KOPT-K1 (cell line): ENCODE measurements around the gene PGA4.
"Not testable (repeated sequence)": the region's sequence is repeated elsewhere in the genome, so short reads cannot be mapped to it uniquely, and the experiment has no call there.

Experiments
- H3K27ac ChIP-seq: fragments of 200-600 bp; sonication (generic); 2 replicates; pipeline ENCODE4 v1.5.1; 2016; ENCODE audit warnings: antibody characterized with exemption, mild to moderate bottlenecking, low read depth, low read length; ENCODE audit not compliant: poor library complexity, severe bottlenecking
- H3K36me3 ChIP-seq: fragments of 200-600 bp; sonication (generic); 2 replicates; pipeline ENCODE4 v1.5.1; 2017; ENCODE audit warnings: antibody characterized with exemption, mild to moderate bottlenecking, low read length, moderate library complexity; ENCODE audit not compliant: insufficient read depth
- H3K9me3 ChIP-seq: fragments of 200-600 bp; sonication (generic); 2 replicates; pipeline ENCODE4 v1.5.1; 2017; ENCODE audit warnings: antibody characterized with exemption, low read length, mild to moderate bottlenecking; ENCODE audit not compliant: insufficient read depth, poor library complexity, severe bottlenecking

Gene PGA4

DNA sequence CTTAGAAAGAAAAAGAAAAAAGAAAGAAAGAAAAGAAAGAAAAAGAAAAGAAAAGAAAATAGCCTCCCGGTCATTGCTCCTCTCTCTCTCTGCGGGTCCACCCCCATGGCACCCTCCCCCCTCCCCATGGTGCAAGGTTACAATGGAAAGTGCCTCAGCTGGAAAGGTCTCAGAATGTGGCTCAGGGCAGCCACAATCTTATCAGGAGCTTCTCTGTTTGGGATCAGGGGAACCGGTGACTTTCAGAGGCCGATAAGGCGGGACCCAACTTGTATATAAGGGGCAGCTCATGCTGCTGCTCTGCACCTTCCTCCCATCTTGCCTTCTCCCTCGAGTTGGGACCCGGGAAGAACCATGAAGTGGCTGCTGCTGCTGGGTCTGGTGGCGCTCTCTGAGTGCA lies at the start of gene PGA4:
PGA4 (plus strand) TSS at position 301 of the 400 bp plus-strand sequence; CDS start at position 355, 54 bp downstream.
- not testable (repeated sequence) for H3K36me3 ChIP-seq, H3K9me3 ChIP-seq, H3K27ac ChIP-seq

DNA sequence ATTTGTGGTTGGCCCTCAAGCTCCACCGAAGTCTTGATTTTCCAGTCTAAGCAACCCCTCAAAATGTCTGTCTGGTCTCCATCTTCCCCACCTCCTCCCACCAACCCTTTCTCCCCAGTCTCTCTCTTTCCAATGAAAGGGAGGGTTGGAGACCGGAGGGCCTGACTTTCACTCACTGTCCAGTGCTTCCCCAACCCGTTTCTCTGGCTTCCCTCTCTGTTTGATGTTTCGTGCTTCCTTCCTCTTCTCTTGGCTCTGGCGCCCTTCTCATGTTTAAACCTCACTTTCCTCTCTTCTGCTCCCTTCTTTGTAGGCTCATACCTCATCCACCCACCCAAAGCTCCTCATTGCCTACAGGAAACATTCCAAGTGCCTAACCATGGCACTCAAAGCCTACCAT lies 49.8 kb upstream of the PGA4 start:
- Histone ChIP-seq H3K36me3 (no peaks in the 10 kb centered on the region), H3K9me3 (no peaks in the 10 kb centered on the region), H3K27ac (no peak overlapping the region)

DNA sequence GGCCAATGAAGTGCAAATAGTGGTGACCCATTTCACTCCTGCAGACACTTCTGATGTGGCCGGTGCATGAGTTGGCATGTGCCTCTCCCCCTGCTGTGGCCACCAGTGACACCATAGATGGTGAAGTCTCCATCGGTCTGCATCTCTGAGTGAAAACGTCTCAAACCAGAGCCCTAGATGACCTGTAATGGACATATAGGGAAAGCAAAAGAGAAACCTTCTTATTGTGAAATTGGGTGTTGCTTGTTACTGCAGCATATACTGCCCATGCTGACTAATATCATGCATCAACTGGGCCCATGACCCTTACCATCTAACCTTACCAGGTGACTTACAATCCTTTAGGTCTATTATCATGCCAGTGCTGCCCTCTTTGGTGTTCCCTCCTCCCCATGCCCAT lies 49.3 kb upstream of the PGA4 start:
- no peaks in the 10 kb centered on the region for H3K9me3 ChIP-seq
- H3K27ac ChIP-seq = no peak overlapping the region
- H3K36me3 ChIP-seq = no peaks in the 10 kb centered on the region

DNA sequence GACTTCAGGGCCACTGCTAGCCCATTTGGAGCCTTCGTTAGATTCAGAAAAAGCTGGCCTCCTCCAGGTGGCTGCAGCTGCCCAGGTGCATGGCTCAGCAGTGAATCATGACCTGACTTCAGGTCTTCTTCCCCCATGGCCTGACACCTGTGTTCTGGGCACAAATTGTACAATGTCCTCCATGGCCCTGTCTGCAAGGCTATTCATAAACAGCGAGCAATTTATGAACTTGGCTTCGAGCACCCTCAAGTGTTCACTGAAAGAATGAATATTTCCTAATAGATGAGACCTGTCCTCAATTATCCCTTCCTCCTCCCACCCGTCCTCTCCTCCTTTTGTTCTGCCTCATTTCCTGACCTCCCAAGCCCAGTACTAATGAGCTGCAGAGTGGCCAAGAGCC lies 48.7 kb upstream of the PGA4 start:
- Histone ChIP-seq H3K36me3 (no peaks in the 10 kb centered on the region), H3K9me3 (no peaks in the 10 kb centered on the region), H3K27ac (no peak overlapping the region)

DNA sequence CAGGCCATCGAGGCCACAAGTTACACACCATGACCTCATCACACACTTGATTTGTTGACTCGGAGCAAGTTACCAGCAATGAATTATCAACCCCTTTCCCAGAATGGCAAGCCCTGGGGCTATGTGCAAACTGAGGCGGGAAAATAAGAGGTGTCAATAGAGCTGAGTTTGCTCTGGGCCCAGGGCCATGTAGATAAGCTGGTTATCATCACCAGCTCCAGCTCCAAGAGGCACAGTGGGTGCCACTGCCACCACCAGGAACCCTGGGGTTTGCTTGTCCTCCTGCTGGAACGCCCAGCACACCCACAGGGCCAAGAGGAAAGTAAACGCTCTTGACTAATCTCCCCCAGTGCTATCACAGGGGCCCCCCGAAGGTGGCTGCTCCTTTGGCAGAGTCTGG lies 47.9 kb upstream of the PGA4 start:
- H3K9me3 ChIP-seq = no peaks in the 10 kb centered on the region
- no peaks in the 10 kb centered on the region for H3K36me3 ChIP-seq
- no peak overlapping the region for H3K27ac ChIP-seq

DNA sequence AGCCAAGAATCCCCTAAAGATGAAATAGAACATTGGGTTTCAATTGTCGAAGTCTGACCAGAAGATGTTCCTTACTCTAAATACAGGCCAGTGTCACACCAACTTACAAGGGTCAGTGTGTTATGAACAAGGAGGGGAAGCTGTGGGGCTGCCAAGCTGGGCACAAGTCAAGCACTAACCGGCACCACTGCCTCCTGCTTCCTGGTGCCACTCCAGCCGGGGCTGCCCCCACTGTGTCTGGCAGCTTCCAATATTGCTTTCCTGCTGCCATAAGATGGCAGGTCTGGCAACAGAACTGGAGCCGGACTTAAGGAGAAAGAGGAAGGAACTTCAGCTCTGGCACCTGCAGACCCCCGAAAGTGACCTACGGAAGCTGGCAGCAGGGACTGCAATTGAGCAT lies 47.2 kb upstream of the PGA4 start:
- no peaks in the 10 kb centered on the region for H3K36me3 ChIP-seq
- H3K27ac ChIP-seq = no peak overlapping the region
- H3K9me3 ChIP-seq = no peaks in the 10 kb centered on the region

DNA sequence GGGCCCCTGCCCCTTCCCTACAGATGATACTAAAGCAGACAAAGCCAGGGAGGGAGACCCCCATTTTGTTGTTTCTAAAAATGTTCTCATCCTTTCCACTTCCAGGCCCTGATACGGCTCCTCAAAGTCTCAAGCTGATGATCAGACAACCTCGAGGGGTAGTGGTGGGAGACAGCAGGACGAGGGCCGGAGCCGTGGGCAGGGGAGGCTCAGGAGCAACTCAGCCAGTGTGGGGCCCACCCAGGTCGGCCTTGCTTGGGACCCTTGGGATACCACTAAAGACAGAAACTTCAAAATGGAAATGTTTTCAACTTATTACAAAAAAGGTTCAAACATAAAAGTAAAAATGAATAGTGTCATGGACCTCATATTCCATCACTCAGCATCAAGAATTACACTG lies 45.7 kb upstream of the PGA4 start:
- H3K27ac ChIP-seq = no peak overlapping the region
- H3K36me3 ChIP-seq = no peaks in the 10 kb centered on the region
- no peaks in the 10 kb centered on the region for H3K9me3 ChIP-seq

DNA sequence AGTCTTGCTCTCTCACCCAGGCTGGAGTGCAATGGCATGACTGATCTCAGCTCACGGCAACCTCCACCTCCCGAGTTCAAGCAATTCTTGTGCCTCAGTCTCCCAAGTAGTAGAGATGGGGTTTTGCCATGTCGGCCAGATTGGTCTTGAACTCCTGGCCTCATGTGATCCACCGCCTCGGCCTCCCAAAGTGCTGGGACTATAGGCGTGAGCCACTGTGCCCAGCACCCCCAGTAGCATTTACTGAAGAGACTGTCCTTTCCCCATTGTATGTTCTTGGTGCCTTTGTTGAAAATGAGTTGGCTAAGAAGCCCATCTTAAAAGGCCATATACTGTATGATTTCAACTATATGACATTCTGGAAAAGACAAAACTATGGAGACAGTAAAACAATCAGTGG lies 41.9 kb upstream of the PGA4 start:
- H3K36me3 ChIP-seq, H3K27ac ChIP-seq, H3K9me3 ChIP-seq: not testable (repeated sequence)

DNA sequence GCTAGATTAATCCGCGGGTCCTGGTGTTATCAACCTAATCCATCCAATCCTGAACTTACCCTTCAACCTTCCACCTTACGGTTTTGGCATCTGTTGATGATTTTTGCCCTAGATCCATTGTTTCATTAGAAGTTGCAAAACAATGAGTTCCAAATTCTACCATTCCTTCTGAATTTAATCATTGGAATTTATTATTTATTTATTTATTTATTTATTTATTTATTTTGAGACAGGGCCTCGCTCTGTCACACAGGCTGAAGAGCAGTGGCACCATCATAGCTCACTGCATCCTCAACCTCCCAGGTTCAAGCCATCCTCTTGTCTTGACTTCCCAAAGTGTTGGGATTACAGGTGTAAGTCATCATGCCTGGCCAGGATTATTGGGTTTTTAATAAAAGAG lies 40.7 kb upstream of the PGA4 start:
- Histone ChIP-seq H3K36me3 (no peaks in the 10 kb centered on the region), H3K27ac (no peak overlapping the region), H3K9me3 (no peaks in the 10 kb centered on the region)

DNA sequence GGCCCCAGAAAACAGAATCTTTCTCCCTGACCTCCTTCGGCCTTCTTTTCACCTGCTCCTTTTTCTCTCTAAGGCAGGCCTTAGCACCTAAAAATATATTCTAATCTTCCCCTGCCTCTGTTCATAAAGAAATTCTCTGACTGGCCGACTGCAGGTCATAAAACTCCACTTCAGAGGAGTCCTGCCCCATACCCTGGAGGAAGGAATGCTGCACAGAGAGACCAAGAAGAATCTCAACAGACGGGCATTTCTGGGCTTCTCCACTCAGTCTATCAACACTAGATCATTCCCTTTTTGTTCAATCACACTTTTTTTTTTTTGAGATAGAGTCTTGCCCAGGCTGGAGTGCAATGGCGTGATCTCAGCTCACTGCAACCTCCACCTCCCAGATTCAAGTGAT lies 38.5 kb upstream of the PGA4 start:
- no peak overlapping the region for H3K27ac ChIP-seq
- no peaks in the 10 kb centered on the region for H3K9me3 ChIP-seq
- H3K36me3 ChIP-seq = no peaks in the 10 kb centered on the region

DNA sequence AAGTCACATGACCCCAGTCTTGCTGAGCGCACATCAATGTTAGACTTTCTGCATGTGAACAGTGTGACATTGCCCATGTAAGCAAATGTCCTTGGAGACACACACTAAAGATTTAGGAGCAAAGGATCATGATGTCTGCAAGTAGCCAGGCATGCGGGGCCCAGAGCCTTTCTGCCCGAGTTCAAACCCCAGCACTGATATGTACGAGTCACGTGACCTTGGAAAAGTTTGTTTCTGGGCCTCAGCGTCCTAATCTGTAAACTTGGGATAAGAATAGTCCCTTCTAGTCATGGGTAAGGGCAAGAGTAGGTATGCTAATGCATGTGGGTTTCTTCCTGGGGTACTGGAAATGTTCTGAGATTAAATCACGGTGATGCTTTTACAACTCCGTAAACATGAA lies 35.6 kb upstream of the PGA4 start:
- no peak overlapping the region for H3K27ac ChIP-seq
- H3K36me3 ChIP-seq = no peaks in the 10 kb centered on the region
- H3K9me3 ChIP-seq = no peaks in the 10 kb centered on the region

DNA sequence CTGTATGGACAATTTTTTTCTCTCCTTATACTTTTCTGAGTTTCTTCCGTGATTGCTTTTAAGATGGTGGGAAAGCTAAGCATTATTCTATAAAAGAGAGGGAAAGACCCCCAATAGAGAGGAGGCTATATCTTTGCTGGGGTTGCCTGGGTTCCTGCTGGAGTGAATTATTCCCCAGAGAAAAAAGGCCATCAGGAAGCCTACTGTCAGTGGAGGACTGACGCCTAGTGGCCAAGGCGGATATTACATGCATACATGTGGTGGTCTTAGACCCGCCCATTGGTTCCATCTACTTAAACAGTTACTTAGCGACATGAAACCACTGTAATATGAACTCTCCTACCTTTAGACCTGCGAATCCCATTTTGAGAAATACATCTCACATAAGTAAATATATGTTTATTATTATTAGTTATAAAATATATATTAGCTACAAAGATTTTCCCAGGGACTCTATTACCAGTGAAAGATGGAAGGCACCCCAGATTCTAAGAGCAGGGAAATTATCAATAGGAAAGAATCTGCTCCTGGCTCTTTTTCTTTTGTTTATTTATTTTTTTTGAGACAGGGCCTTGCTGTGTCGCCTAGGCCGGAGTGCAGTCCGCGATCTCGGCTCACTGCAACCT lies 34.5 kb upstream of the PGA4 start:
- H3K27ac ChIP-seq = no peak overlapping the region
- no peaks in the 10 kb centered on the region for H3K9me3 ChIP-seq
- H3K36me3 ChIP-seq = no peaks in the 10 kb centered on the region

DNA sequence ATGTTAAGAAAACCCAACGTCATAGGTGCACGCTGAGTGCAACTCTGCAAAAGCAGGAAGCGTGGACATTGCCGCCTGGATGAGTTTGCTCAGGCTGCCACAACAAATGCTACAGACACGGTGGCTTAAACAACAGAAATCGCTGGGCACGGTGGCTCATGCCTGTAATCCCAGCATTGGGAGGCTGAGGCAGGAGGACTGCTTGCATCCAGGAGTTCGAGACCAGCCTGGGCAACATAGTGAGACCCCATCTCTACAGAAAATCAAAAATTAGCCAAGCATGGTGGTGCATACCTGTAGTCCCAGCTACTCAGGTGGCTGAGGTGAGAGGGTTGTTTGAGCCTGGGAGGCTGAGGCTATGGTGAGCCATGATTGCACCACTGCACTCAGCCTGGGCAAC lies 32.2 kb upstream of the PGA4 start:
- no peak overlapping the region for H3K27ac ChIP-seq
- no peaks in the 10 kb centered on the region for H3K9me3 ChIP-seq
- H3K36me3 ChIP-seq = no peaks in the 10 kb centered on the region

DNA sequence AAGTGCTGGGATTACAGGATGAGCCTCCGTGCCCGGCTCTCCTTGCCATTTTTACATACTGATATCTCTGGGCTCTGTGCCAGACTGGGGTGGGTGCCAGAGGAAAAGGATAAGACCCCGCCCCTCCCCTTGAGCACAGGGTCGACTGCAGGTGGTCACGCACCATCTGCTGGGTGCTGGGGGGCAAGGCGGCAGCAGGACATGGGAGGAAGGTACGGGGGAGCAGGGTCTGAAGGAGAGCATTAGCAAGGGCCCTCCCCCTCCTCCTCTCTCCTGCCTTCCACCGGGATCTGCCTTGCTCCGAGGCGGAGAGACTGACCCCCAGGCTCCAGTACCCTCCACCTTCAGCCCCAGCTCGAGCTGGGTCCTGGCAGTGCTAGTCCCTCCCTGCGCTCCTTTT lies 28.6 kb upstream of the PGA4 start:
- Histone ChIP-seq H3K27ac (no peak overlapping the region), H3K36me3 (no peaks in the 10 kb centered on the region), H3K9me3 (peaks cover 4% of the 10 kb centered on the region)

DNA sequence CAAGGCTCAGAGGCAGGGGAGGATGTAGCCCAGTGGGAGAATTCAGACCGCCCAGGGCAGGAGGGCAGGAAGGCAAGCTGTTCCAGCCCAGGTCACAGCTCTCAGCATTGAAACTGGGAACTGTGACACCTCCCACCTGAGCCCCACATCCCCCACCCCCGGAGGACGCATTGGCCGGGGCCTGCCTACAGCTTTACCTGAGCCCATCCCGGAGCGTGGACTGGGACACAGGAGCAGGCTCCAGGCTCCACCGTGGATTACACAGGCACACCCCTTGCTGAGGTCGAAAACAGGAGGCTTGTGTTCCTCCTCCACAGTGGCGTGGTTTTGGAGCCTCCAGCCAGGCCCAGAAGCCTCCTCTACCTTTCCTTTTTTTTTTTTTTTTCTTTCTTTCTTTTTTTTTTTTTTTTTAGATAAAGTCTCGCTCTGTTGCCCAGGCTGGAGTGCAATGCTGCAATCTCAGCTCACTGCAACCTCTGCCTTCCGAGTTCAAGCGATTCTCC lies 27.9 kb upstream of the PGA4 start:
- no peak overlapping the region for H3K27ac ChIP-seq
- no peaks in the 10 kb centered on the region for H3K36me3 ChIP-seq
- H3K9me3 ChIP-seq = peaks cover 10% of the 10 kb centered on the region

DNA sequence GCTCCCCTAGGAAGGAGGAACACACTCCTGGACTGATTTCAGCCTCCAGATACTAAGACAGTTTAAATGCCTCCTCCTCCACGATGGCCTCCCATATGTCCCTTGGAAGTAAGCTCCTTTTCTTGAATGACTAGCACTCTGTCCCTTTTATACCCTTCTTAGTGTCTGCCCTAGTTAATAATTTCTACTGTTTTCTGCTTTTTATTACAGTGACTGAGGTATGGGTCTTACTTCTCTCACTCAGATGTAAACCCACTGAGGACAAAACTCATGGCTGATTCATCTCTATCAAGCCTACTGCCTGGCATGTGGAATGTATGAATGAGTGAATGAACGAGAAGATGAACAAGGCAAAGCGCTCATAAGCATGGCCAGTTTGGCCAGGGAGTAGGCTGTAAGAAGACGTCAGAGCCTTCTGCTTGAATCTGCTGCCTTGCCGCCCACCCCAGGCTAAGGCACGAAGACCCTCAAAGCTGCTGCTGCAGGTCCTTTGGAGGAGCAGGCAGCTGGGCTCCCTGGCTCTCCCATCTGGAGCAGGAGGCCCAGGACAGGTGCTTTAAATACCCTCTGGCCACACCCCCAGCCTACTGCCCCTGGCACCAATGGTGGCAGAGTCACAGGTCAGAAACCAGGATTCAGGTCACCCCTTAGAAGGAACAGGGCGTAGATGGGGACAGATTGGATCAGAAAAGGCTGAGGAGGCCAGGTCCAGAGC lies 27.0 kb upstream of the PGA4 start:
- H3K9me3 ChIP-seq = peaks cover 13% of the 10 kb centered on the region
- H3K27ac ChIP-seq = no peak overlapping the region
- H3K36me3 ChIP-seq = no peaks in the 10 kb centered on the region
